H1 (cell line): ENCODE data around the gene DNAJC6. TPM values are rescaled to one million over a fixed set of nuclear protein-coding genes. Genes with fewer than 3 reads are reported as not detected.

Experiments
- CTCF ChIA-PET: fragments of 300-600 bp; sonication (Branson Sonifier 250); formaldehyde crosslinking; loops from one replicate; lab custom pipeline; 2021; ENCODE audit not compliant: partially characterized antibody; lab: Charles Lee
- POLR2A ChIA-PET: fragments of 300-600 bp; sonication (Branson Sonifier 250); formaldehyde crosslinking; loops from one replicate; lab custom pipeline; 2021; ENCODE audit warnings: inconsistent platforms; ENCODE audit not compliant: partially characterized antibody; lab: Charles Lee
- DNase-seq, 2 experiments: peaks; one replicate each; pipeline versions ENCODE4 v3.0.0 to v3.0.0-alpha.2; 2010 to 2022; ENCODE audit warnings: low spot score in 2 of 2, low read depth in 1 of 2, mixed read lengths in 1 of 2
- FAIRE-seq: peaks from 2 replicates; lab custom pipeline; 2011; peaks lifted over from hg19 to GRCh38; lab: Jason Lieb, UNC
- H2AFZ ChIP-seq: 2 replicates; pipeline ENCODE4 v1.8.1; 2012; ENCODE audit warnings: low read length, inconsistent platforms
- H2AK5ac ChIP-seq: 2 replicates; pipeline ENCODE4 v1.6.1; 2013; ENCODE audit warnings: low read depth, low read length
- H2BK120ac ChIP-seq: replicated peaks from 2 replicates; pipeline ENCODE3; 2013; ENCODE audit warnings: low read depth, low read length, inconsistent platforms
- H2BK12ac ChIP-seq: 2 replicates; pipeline ENCODE4 v1.6.1; 2013; ENCODE audit warnings: low read depth, low read length
- H2BK15ac ChIP-seq: 2 replicates; pipeline ENCODE4 v1.6.1; 2013; ENCODE audit warnings: low read length
- H2BK20ac ChIP-seq: 2 replicates; pipeline ENCODE4 v1.6.1; 2013; ENCODE audit warnings: low read length
- H2BK5ac ChIP-seq: 2 replicates; pipeline ENCODE4 v1.6.1; 2013; ENCODE audit warnings: low read depth, low read length
- H3K14ac ChIP-seq: 2 replicates; pipeline ENCODE4 v1.6.1; 2013; ENCODE audit warnings: inconsistent platforms; ENCODE audit not compliant: insufficient read length
- H3K18ac ChIP-seq: 2 replicates; pipeline ENCODE4 v1.6.1; 2013; ENCODE audit warnings: low read length; ENCODE audit errors: extremely low read depth
- H3K23ac ChIP-seq: 2 replicates; pipeline ENCODE4 v1.6.1; 2013; ENCODE audit warnings: inconsistent platforms; ENCODE audit not compliant: insufficient read length
- H3K23me2 ChIP-seq: 2 replicates; pipeline ENCODE4 v1.6.1; 2013; ENCODE audit warnings: low read depth, low read length
- H3K27ac ChIP-seq: 2 replicates; pipeline ENCODE4 v1.6.1; 2011; ENCODE audit warnings: low read depth, low read length, inconsistent platforms
- H3K27me3 ChIP-seq, 4 experiments: replicated peaks in 1 of 4; 1 replicate in 1 of 4; 2 replicates in 3 of 4; pipeline versions ENCODE4 v1.6.1 to v1.8.1; 2011 to 2013; ENCODE audit warnings: low read length in 3 of 4, mild to moderate bottlenecking in 3 of 4, inconsistent platforms in 2 of 4, mixed read lengths in 2 of 4, moderate library complexity in 1 of 4; ENCODE audit not compliant: control insufficient read depth in 3 of 4, insufficient read depth in 3 of 4; ENCODE audit errors: extremely low read depth in 1 of 4
- H3K36me3 ChIP-seq, 4 experiments: 2 replicates each; pipeline versions ENCODE4 v1.6.1 to v1.8.1; 2011 to 2013; ENCODE audit warnings: mild to moderate bottlenecking in 4 of 4, low read length in 3 of 4, moderate library complexity in 2 of 4, control low read depth in 1 of 4, inconsistent platforms in 1 of 4; ENCODE audit not compliant: insufficient read depth in 4 of 4, control insufficient read depth in 2 of 4
- H3K4ac ChIP-seq: replicated peaks from 2 replicates; pipeline ENCODE3; 2013; ENCODE audit warnings: low read length, low read depth, mixed read lengths, inconsistent platforms; ENCODE audit not compliant: insufficient read length
- H3K4me1 ChIP-seq, 4 experiments: replicated peaks in 1 of 4; 1 replicate in 1 of 4; 2 replicates in 3 of 4; pipeline versions ENCODE4 v1.6.1 to v1.8.1; 2011 to 2013; ENCODE audit warnings: low read length in 3 of 4, inconsistent platforms in 2 of 4, mixed read lengths in 1 of 4; ENCODE audit not compliant: insufficient read depth in 4 of 4, control insufficient read depth in 3 of 4
- H3K4me2 ChIP-seq, 2 experiments: 2 replicates each; pipeline versions ENCODE4 v1.6.1 to v1.8.1; 2011 to 2013; ENCODE audit warnings: low read depth in 2 of 2, low read length in 2 of 2, control low read depth in 1 of 2, inconsistent platforms in 1 of 2, mild to moderate bottlenecking in 1 of 2; ENCODE audit not compliant: insufficient read depth in 1 of 2
- H3K4me3 ChIP-seq, 4 experiments: fragments of 200-600, 300-600 bp in 1 of 4; sonication (generic), shearing (Covaris generic), sonication (Bioruptor Twin) in 1 of 4; 2 replicates each; pipeline versions ENCODE4 v1.5.1 to v1.8.1; 2011 to 2016; ENCODE audit warnings: low read length in 4 of 4, low read depth in 3 of 4, control low read depth in 2 of 4, inconsistent platforms in 2 of 4, mild to moderate bottlenecking in 2 of 4, mixed read lengths in 1 of 4, moderate library complexity in 1 of 4; ENCODE audit not compliant: insufficient read depth in 2 of 4; ENCODE audit errors: extremely low read depth in 1 of 4
- H3K56ac ChIP-seq: replicated peaks from 2 replicates; pipeline ENCODE3; 2013; ENCODE audit warnings: low read depth, mild to moderate bottlenecking, mixed read lengths, low read length, inconsistent platforms; ENCODE audit not compliant: insufficient read length
- H3K79me1 ChIP-seq: 2 replicates; pipeline ENCODE4 v1.6.1; 2013; ENCODE audit warnings: low read depth, low read length, control low read depth
- H3K79me2 ChIP-seq, 2 experiments: 2 replicates each; pipeline versions ENCODE4 v1.6.1 to v1.8.1; 2012 to 2013; ENCODE audit warnings: low read length in 2 of 2, mild to moderate bottlenecking in 2 of 2, inconsistent platforms in 1 of 2; ENCODE audit not compliant: insufficient read depth in 2 of 2, control insufficient read depth in 1 of 2
- H3K9ac ChIP-seq, 4 experiments: replicated peaks in 1 of 4; 1 replicate in 1 of 4; 2 replicates in 3 of 4; pipeline versions ENCODE4 v1.6.1 to v1.8.1; 2011 to 2013; ENCODE audit warnings: low read depth in 3 of 4, low read length in 3 of 4, control low read depth in 2 of 4, mild to moderate bottlenecking in 2 of 4, moderate library complexity in 2 of 4, inconsistent platforms in 1 of 4; ENCODE audit errors: extremely low read depth in 1 of 4
- H3K9me3 ChIP-seq, 2 experiments: 2 replicates each; pipeline versions ENCODE4 v1.6.1 to v1.8.1; 2012 to 2013; ENCODE audit warnings: mild to moderate bottlenecking in 2 of 2, moderate library complexity in 2 of 2, control low read depth in 1 of 2, inconsistent platforms in 1 of 2, low read depth in 1 of 2, low read length in 1 of 2, mixed read lengths in 1 of 2; ENCODE audit not compliant: insufficient read depth in 2 of 2
- H4K20me1 ChIP-seq, 2 experiments: replicated peaks in 1 of 2; 2 replicates each; pipeline versions ENCODE3 to v1.8.1; 2011 to 2013; ENCODE audit warnings: inconsistent platforms in 2 of 2, low read length in 2 of 2, mild to moderate bottlenecking in 1 of 2; ENCODE audit not compliant: insufficient read depth in 2 of 2, control insufficient read depth in 1 of 2
- H4K5ac ChIP-seq: 2 replicates; pipeline ENCODE4 v1.6.1; 2013; ENCODE audit warnings: low read length, low read depth, mixed read lengths, inconsistent platforms; ENCODE audit not compliant: insufficient read length
- H4K8ac ChIP-seq: 2 replicates; pipeline ENCODE4 v1.8.0; 2013; ENCODE audit warnings: mild to moderate bottlenecking, moderate library complexity, low read length, inconsistent platforms; ENCODE audit not compliant: insufficient read depth; ENCODE audit errors: extremely low read depth
- H4K91ac ChIP-seq: replicated peaks from 2 replicates; pipeline ENCODE3; 2013; ENCODE audit warnings: low read length, mixed read lengths, inconsistent platforms; ENCODE audit not compliant: insufficient read length
- CHD1 ChIP-seq: IDR thresholded peaks from 2 replicates; pipeline ENCODE4 v1.6.1; 2012; ENCODE audit warnings: low read depth, low read length, improper control_type of control experiment
- HDAC2 ChIP-seq, 2 experiments: fragments of 300-600 bp in 1 of 2; sonication (generic) in 1 of 2; IDR thresholded peaks; 2 replicates each; pipeline ENCODE4 v1.6.1; 2011 to 2012; ENCODE audit warnings: low read depth in 2 of 2, low read length in 2 of 2, mild to moderate bottlenecking in 2 of 2, moderate library complexity in 2 of 2, borderline replicate concordance in 1 of 2, inconsistent platforms in 1 of 2
- KDM1A ChIP-seq: fragments of 200-600, 300-600 bp; sonication (generic); IDR thresholded peaks from 2 replicates; pipeline ENCODE4 v1.7.1; 2016; ENCODE audit warnings: mild to moderate bottlenecking, low read length, borderline replicate concordance
- RAD21 ChIP-seq, 2 experiments: IDR thresholded peaks in 1 of 2; conservative IDR thresholded peaks in 1 of 2; 2 replicates each; pipeline ENCODE4 v1.6.1; 2011; ENCODE audit warnings: low read depth in 2 of 2, low read length in 2 of 2, improper control_type of control experiment in 1 of 2, inconsistent platforms in 1 of 2, mild to moderate bottlenecking in 1 of 2, moderate library complexity in 1 of 2
- RXRA ChIP-seq: IDR thresholded peaks from 2 replicates; pipeline ENCODE4 v1.6.1; 2011; ENCODE audit warnings: low read depth, mild to moderate bottlenecking, low read length, moderate library complexity; ENCODE audit not compliant: insufficient read depth
- SIN3A ChIP-seq, 2 experiments: IDR thresholded peaks in 1 of 2; conservative IDR thresholded peaks in 1 of 2; 2 replicates each; pipeline ENCODE4 v1.6.1; 2011 to 2012; ENCODE audit warnings: low read length in 2 of 2, improper control_type of control experiment in 1 of 2, low read depth in 1 of 2, mild to moderate bottlenecking in 1 of 2
- SRF ChIP-seq: IDR thresholded peaks from 2 replicates; pipeline ENCODE4 v1.6.1; 2011; ENCODE audit warnings: mild to moderate bottlenecking, low read depth, low read length, moderate library complexity
- WGBS, 2 experiments: shearing (Covaris generic) in 1 of 2; methylation state at CpG; one replicate each; pipeline versions ENCODE4 v1.1.6 to v1.1.7; 2013 to 2015; ENCODE audit warnings: low lambda C conversion rate in 2 of 2, mixed read lengths in 2 of 2, inconsistent platforms in 1 of 2, low coverage in 1 of 2, missing lambda C conversion rate in 1 of 2; ENCODE audit not compliant: insufficient replicate concordance in 2 of 2, insufficient coverage in 1 of 2, insufficient read length in 1 of 2; ENCODE audit errors: extremely low coverage in 1 of 2, missing lambda C conversion rate in 1 of 2; 5-methylcytosine and 5-hydroxymethylcytosine counted together
- polyA plus RNA-seq, 7 experiments: library from polyadenylated mRNA; depleted of rRNA in 3 of 7; stranded (reverse) in 5 of 7; unstranded in 2 of 7; fragments of >200 nt in 5 of 7; fragments of 200-250 nt in 2 of 7; gene quantifications; 1 replicate in 5 of 7; 2 replicates in 1 of 7; 4 replicates in 1 of 7; pipeline versions ENCODE4 v1.2.1 to v1.2.3, GENCODE V29; 2011 to 2013; ENCODE audit warnings: missing spikeins in 2 of 7, mixed read lengths in 2 of 7
- total RNA-seq: library from RNA; stranded (reverse); fragmentation: NEBNext Ultra II Directional; extraction: Animal tissue kit (Norgen Biotek cat#: 25700); gene quantifications from 2 replicates; pipeline ENCODE4 v1.2.1, GENCODE V29; 2021
- TF ChIP-seq, protein P1 (sequence below): IDR thresholded peaks from 2 replicates; pipeline ENCODE4 v1.6.1; 2011; ENCODE audit warnings: low read depth, mild to moderate bottlenecking, low read length; ENCODE audit not compliant: insufficient read depth

Gene DNAJC6
- total and polyA plus RNA-seq, 2 of the 8 experiments (the other 6 are each of a cell fraction or from before 2014, with no cell fraction given) = 1.6 to 3.0 TPM

DNA sequence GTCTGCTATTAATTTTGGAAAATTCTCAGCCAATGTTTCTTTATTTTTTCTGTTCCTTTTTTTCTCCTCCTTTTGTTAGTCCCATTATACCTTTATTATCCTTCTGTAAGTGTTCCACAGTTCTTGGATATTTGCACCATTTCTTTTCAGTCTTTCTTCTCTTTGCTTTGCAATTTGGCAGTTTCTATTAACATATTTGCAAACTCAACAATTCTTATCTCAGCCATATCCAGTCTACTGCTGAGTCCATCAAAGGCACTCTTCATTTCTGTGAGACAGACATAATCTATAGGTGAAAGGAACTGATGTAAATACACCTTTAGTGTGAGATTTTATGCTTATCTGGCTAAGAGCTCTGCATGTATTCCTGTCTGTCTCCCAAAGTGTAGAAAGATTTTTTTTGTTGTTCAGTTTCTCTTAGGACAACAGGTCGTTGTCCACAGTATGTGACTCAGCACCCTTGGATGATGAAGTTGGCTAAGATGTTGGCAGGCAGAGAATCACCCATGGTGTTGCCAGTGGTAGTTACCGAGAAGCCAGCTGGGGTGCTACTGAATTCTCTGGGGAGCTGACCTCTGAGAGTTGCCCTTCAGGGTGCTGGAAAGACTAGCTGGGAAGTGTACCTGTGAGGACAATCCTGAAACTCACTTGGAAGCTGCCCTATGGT, 149.5 kb downstream of the DNAJC6 start:
- Histone ChIP-seq H3K27ac (no peak overlapping the region), H2BK20ac (no peak overlapping the region), H2AFZ (no peak overlapping the region), H2BK120ac (no peak overlapping the region), H3K9me3 (peaks cover 2 to 3% of the 10 kb centered on the region in 2 experiments; a peak in 2 of 4 replicates), H2BK5ac (no peak overlapping the region), H3K14ac (no peak overlapping the region), H3K4me2 (no peak overlapping the region), H3K36me3 (no peaks in the 10 kb centered on the region), H3K79me2 (no peaks in the 10 kb centered on the region), H3K4me1 (peaks cover 0 to 4% (median 1%) of the 10 kb centered on the region in 4 experiments; a peak in 2 of 7 replicates), H4K8ac (no peak overlapping the region), H3K4me3 (no peak overlapping the region), H3K9ac (no peak overlapping the region), H2BK12ac (0 out of 2 replicates have a peak overlapping the region, but pooled peaks have one; percentile 75), H3K56ac (no peak overlapping the region), H2BK15ac (no peak overlapping the region), H3K18ac (no peak overlapping the region), H3K23ac (no peak overlapping the region), H3K27me3 (no peaks in the 10 kb centered on the region), H4K5ac (no peak overlapping the region), H3K23me2 (no peaks in the 10 kb centered on the region), H4K91ac (no peak overlapping the region), H3K4ac (no peak overlapping the region), H2AK5ac (no peak overlapping the region), H3K79me1 (no peaks in the 10 kb centered on the region), H4K20me1 (no peaks in the 10 kb centered on the region)
- CTCF ChIA-PET = interaction anchor here (0.5 to 3.6 kb wide), 44 partner anchors 10 to 430 kb away, joined by 3 to 58 read pairs (median 4); partner anchors contain the start of genes DNAJC6, LEPR and LEPROT
- DNase-seq (no peak), FAIRE-seq (no peak)
- POLR2A ChIA-PET = interaction anchor here (1.5 kb wide), 1 partner anchor 26 kb away, joined by 3 read pairs; no protein-coding TSS in a partner anchor
- WGBS, 2 experiments = 80% methylated on average over 2 of the region's 2 CpGs; no CpG with 5 or more reads in 1 of the 2 experiments
- TF ChIP-seq RAD21 (IDR thresholded peaks at IDR 0.05 in 1 of 2, conservative IDR thresholded peaks at IDR 0.05 in 1 of 2; ENCODE audit: low read depth in 2 of 2, low read length in 2 of 2) = no peak
- no peak for TF ChIP-seq CHD1
- TF ChIP-seq SIN3A (conservative IDR thresholded peaks at IDR 0.05 in 1 of 2, IDR thresholded peaks at IDR 0.05 in 1 of 2; ENCODE audit: low read depth in 1 of 2, low read length in 2 of 2) = no peak
- TF ChIP-seq SRF = no peak
- TF ChIP-seq HDAC2 (IDR thresholded peaks at IDR 0.05; ENCODE audit: borderline replicate concordance in 1 of 2, low read depth in 2 of 2, low read length in 2 of 2) = no peak
- TF ChIP-seq RXRA = no peak
- TF ChIP-seq, protein P1, sequence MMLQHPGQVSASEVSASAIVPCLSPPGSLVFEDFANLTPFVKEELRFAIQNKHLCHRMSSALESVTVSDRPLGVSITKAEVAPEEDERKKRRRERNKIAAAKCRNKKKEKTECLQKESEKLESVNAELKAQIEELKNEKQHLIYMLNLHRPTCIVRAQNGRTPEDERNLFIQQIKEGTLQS = no peak
- TF ChIP-seq KDM1A = no peak
